Measurements from ENCODE around the gene RER1. TPM values are rescaled to one million over a fixed set of nuclear protein-coding genes. Genes with fewer than 3 reads are reported as not detected.

Gene RER1
- total and polyA plus RNA-seq, 9 donors = 51.0 to 224 (median 99.0) TPM

DNA sequence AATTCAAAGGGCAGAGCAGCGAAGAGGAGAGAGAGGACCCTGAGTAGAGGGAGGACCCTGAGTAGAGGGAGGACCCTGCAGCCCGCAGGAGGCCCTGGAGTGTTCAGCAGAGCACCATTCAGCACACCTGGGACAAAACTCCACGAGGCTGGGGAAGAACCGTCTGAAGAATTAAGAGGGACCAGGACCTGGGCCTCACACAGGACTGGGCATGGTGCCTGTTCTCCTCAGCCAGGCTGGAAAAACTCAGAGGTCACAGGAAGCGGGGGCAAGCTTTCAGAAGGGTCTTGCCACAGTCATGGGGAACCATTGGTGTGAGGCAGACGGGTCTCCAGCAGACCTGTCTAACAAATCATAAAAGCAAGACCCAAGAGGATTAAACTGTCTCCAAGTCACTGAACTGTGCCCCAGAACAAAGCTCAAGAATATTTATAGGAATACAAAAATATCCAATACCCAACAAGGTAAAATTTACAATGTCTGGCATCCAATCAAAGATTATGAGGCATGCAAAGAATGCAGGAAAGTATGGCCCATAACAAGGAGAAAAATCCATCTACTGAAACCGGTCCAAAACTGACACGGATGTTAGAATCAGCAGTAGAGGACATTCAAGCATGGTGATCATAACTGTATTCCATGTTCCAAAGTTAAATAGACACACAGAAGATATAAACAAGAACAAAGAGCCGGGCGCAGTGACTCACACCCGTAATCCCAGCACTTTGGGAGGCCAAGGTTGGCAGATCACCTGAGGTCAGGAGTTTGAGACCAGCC, 30.9 kb upstream of the RER1 start:
- intact Hi-C loops (cut with DNase I) = no loop called here
- DNase-seq = peak in 1 of 5 donors; percentile 23
- WGBS, 3 donors = 59 to 65% (median 63%) methylated on average over 11 of the region's 11 CpGs

DNA sequence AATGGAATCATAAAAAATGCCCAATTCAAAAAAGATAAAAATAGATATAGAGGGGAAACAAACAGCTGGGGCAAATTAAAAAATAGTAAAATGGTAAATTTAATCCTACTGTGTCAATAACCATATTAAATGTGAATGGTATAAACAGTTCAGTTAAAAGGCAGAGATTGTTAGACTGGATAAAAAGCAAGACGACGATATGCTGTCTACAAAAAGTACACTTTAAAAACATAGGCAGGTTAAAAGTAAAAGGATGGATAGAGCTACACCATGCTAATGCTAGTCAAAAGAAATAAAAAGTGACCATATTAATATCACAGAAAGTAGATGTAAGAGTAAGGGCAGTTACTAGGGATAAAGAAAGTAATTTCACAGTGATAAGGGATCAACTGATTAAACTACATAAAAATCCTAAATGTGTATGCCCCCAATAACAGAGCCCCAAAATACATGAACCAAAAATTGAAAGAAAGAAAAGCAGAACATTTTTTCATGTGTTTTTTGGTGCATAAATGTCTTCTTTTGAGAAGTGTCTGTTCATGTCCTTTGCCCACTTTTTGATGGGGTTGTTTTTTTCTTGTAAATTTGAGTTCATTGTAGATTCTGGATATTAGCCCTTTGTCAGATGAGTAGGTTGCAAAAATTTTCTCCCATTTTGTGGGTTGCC, 27.7 kb upstream of the RER1 start:
- Histone ChIP-seq H3K4me1 (ENCODE audit: insufficient read depth) (no peaks in the 10 kb centered on the region), H3K36me3 (no peaks in the 10 kb centered on the region), H3K27ac (no peak overlapping the region), H3K9me3 (no peaks in the 10 kb centered on the region), H3K4me3 (no peak overlapping the region), H3K27me3 (no peaks in the 10 kb centered on the region)
- no peak for DNase-seq
- WGBS, 3 donors = 94 to 98% (median 97%) methylated on average over 2 of the region's 2 CpGs
- intact Hi-C loops (cut with DNase I) = no loop called here
- TF ChIP-seq EP300 (IDR thresholded peaks at IDR 0.05) = no peak
- TF ChIP-seq POLR2A (IDR thresholded peaks at IDR 0.05) = no peak
- TF ChIP-seq, protein P1, sequence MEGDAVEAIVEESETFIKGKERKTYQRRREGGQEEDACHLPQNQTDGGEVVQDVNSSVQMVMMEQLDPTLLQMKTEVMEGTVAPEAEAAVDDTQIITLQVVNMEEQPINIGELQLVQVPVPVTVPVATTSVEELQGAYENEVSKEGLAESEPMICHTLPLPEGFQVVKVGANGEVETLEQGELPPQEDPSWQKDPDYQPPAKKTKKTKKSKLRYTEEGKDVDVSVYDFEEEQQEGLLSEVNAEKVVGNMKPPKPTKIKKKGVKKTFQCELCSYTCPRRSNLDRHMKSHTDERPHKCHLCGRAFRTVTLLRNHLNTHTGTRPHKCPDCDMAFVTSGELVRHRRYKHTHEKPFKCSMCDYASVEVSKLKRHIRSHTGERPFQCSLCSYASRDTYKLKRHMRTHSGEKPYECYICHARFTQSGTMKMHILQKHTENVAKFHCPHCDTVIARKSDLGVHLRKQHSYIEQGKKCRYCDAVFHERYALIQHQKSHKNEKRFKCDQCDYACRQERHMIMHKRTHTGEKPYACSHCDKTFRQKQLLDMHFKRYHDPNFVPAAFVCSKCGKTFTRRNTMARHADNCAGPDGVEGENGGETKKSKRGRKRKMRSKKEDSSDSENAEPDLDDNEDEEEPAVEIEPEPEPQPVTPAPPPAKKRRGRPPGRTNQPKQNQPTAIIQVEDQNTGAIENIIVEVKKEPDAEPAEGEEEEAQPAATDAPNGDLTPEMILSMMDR (IDR thresholded peaks at IDR 0.05) = no peak

More for the DNA sequence above, 30.9 kb upstream of the RER1 start:
- TF ChIP-seq EP300 (IDR thresholded peaks at IDR 0.05) (no peak), POLR2A (IDR thresholded peaks at IDR 0.05) (no peak)
- TF ChIP-seq, protein P1 (IDR thresholded peaks at IDR 0.05) = no peak
- Histone ChIP-seq H3K9me3 (no peaks in the 10 kb centered on the region), H3K27me3 (no peaks in the 10 kb centered on the region), H3K4me1 (ENCODE audit: insufficient read depth) (no peaks in the 10 kb centered on the region), H3K36me3 (no peaks in the 10 kb centered on the region), H3K27ac (no peak overlapping the region), H3K4me3 (no peak overlapping the region)

DNA sequence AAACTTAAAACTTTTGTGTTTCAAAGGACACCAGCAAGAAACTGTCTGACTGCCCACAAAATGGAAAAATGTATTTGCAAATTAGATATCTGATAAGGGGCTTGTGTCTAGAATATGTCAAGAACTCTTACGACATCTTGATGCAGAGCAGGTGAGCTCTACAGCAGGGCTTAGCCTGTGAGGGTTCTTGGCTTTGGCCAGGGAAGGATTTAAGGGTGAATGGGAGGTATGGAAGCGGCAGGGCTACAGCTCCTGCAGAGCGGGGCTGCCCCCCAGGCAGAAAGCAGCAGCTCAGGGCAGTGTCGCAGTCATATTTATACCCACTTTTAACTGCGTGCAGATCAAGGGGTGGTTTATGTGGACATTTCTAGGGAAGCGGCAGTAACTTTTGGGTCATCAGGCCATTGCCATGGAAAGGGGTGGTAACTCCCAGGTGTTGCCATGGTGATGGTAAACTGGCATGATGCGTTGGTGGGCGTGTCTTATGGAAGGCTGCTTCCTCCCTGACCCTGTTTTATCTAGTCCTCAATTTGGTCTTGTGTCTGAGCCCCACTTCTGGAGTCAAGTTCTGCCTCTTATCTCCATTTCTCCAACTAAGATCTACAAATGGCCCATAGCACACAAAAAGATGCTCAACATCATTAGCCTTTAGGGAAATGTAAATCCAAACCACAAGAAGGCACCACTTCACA, 23.4 kb upstream of the RER1 start:
- H3K27me3 ChIP-seq = no peaks in the 10 kb centered on the region
- no peak overlapping the region for H3K27ac ChIP-seq
- H3K9me3 ChIP-seq = no peaks in the 10 kb centered on the region
- DNase-seq = no peak
- H3K36me3 ChIP-seq = no peaks in the 10 kb centered on the region
- WGBS, 3 donors = 90 to 95% (median 91%) methylated on average over 8 of the region's 8 CpGs
- no peak overlapping the region for H3K4me3 ChIP-seq
- intact Hi-C loops (cut with DNase I) = no loop called here
- TF ChIP-seq EP300 (IDR thresholded peaks at IDR 0.05) = no peak
- no peaks in the 10 kb centered on the region for H3K4me1 ChIP-seq (ENCODE audit: insufficient read depth)

- 90 to 93% (median 93%) methylated on average over 36 of the region's 36 CpGs for WGBS, 3 donors
- Histone ChIP-seq H3K27me3 (no peaks in the 10 kb centered on the region), H3K4me3 (no peak overlapping the region), H3K27ac (no peak overlapping the region), H3K36me3 (no peaks in the 10 kb centered on the region), H3K9me3 (no peaks in the 10 kb centered on the region), H3K4me1 (ENCODE audit: insufficient read depth) (no peaks in the 10 kb centered on the region)
- intact Hi-C loops (cut with DNase I) = no loop called here
- TF ChIP-seq, protein P1 (IDR thresholded peaks at IDR 0.05) = no peak
- TF ChIP-seq EP300 (IDR thresholded peaks at IDR 0.05) (no peak), POLR2A (IDR thresholded peaks at IDR 0.05) (no peak)
- peak in 3 of 5 donors; percentile 11 to 32 (median 15) for DNase-seq
These were observed 18.8 kb upstream of the RER1 start for GRCh38 chr1:2372551-2373490.
